Suprapubic skin (tissue), 4 donors: ENCODE data around the gene HPSE2.

Experiments
- CTCF ChIP-seq, 2 donors: fragments of 200-600 bp in 1 of 2; fragments of 450-650 bp in 1 of 2; sonication (generic) in 1 of 2; IDR thresholded peaks; one replicate each; pipeline ENCODE4 v1.5.1; 2016 to 2019; ENCODE audit warnings: antibody characterized with exemption in 2 of 2, mild to moderate bottlenecking in 1 of 2, moderate library complexity in 1 of 2
- EP300 ChIP-seq: sonication (generic); formaldehyde crosslinking; IDR thresholded peaks from one replicate; pipeline ENCODE4 v1.6.1; 2017; ENCODE audit warnings: antibody characterized with exemption
- POLR2A ChIP-seq, 2 donors: fragments of 450-650 bp; IDR thresholded peaks; one replicate each; pipeline ENCODE4 v1.6.1; 2017; ENCODE audit warnings: antibody characterized with exemption in 2 of 2, mild to moderate bottlenecking in 2 of 2, moderate library complexity in 2 of 2
- POLR2AphosphoS5 ChIP-seq, 3 donors: sonication (generic); formaldehyde crosslinking; IDR thresholded peaks; one replicate each; pipeline ENCODE4 v1.6.1; 2017; ENCODE audit warnings: antibody characterized with exemption in 3 of 3

GRCh38 chr10:98599032-98599610 is 636.5 kb downstream of the HPSE2 start:
- TF ChIP-seq CTCF (IDR thresholded peaks at IDR 0.05) (no peak), POLR2A (IDR thresholded peaks at IDR 0.05) (no peak), POLR2AphosphoS5 (IDR thresholded peaks at IDR 0.05) (no peak), EP300 (no peak)
